H4 (cell line): Measurements from ENCODE around the gene DONSON. TPM values are rescaled to one million over a fixed set of nuclear protein-coding genes. Genes with fewer than 3 reads are reported as not detected.
A peak's percentile ranks its signal among the peaks of the same experiment; 100 is the strongest.

ENCODE experiments used
- DNase-seq: peaks from one replicate; pipeline ENCODE4 v3.0.0-alpha.2; 2015; ENCODE audit warnings: low spot score
- total RNA-seq: library from RNA; depleted of rRNA; stranded (reverse); fragments of >200 nt; shearing (Covaris generic); gene quantifications from 2 replicates; pipeline ENCODE4 v1.2.3, GENCODE V29; 2014

DONSON gene
- total RNA-seq, 1 experiment from 2014 or later: 76.5 TPM

DNA sequence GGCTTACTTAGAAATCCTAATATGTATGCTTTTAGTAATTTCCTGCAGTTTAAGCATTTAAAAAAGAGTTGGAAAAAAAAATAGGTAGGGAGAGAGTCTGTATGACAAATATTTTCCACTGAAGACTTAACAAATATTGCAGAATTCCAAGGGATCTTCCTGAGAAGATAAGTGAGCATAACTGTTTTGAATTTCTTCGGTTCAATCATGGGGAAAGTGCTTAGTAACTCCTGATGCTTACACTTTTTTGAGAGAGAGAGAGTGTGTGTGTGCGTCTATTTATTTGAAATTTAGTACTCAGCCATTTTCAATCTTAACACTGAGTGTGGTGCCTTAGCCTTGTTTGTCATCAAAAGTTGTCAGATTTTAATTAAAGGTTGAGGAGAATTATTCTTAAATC is 27.1 kb downstream of the DONSON start:
- DNase-seq: no peak

DNA sequence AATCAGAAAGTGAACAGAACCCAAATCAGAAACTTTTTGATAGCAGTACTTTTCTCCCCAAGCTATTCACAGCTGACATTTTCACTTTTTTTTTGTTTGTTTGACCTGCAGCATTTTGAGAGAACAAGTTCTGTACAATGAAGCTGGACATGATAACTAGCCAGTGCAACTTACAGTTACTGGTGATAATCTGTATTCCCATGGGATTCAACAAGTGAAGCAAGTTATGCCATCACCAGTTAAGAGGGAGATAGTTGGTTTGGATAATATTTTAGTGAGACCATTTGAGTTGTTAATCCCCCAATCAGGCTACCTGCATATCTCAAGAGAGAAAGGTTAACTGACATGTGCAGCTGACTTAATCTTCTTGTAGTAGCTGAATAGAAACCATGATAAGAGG is 27.5 kb downstream of the DONSON start:
- no peak for DNase-seq

DNA sequence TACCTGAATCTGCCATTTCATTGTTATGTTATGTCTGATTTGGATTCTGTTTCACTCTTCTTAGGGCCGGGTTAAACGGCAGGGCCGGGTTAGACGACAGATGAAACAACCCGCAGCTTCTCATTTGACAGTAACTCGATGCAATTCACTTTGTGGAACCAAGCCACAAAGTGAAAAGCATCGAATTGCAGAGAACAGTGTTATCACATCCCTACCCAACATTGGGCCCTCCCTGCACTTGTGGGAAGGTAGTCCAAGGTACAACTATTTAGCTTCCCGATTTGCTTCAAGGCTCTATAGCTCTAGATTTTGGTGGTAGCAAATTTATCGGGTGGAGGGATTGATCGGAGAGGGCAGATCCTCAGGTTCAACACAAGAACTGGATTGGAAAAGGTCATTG is 28.7 kb downstream of the DONSON start:
- no peak for DNase-seq

DNA sequence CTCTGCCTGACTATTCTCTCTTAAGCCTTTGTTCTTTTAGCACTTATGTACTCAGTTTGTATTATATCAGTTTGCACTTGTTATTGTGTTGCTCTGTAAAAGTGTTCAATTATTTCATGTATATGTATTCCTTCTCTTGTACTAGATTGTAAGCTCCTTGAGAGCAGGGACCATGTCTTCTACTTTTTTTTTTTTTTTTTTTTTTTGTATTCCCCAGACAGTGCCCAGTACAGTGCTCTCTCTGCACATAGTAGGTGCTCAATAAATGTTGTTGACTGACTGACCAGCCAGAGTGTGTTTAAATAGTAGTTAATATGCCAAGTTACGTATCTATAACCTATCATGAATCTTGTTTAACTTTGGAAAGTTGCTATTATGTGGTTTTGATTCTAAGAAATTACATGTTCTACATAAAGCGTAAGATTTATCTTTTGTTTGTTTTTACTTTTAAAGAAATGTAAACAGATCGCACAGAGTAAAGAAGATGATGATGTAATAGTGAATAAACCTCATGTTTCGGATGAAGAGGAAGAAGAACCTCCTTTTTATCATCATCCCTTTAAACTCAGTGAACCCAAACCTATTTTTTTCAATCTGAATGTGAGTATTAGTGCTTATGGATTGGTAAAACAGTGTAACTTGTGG is 29.6 kb downstream of the DONSON start:
- no peak for DNase-seq

DNA sequence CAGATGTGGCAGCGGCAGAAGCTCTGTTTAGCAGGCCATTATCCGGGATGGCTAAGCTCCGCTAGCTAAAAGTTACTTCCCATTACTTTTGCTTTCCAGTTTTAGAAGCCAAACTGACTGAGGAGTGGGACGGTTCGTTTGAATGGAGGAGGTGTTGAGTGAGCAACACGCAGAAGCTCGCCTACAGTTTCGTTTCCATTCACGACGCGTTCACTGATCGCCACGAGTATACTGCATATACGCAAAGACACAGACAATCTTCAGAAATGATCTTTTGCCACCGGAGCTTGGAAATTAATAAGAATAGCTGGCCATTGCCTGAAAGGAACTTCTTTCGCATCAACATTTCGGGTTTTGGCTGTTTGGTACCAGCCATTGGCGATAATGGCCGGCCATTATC is 31.0 kb downstream of the DONSON start:
- no peak for DNase-seq

DNA sequence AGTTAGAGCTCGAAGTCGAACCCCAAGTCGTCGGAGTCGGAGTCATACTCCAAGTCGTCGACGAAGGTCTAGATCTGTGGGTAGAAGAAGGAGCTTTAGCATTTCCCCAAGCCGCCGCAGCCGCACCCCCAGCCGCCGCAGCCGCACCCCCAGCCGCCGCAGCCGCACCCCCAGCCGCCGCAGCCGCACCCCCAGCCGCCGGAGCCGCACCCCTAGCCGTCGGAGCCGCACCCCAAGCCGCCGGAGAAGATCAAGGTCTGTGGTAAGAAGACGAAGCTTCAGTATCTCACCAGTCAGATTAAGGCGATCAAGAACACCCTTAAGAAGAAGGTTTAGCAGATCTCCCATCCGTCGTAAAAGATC is 33.5 kb downstream of the DONSON start:
- DNase-seq: no peak

DNA sequence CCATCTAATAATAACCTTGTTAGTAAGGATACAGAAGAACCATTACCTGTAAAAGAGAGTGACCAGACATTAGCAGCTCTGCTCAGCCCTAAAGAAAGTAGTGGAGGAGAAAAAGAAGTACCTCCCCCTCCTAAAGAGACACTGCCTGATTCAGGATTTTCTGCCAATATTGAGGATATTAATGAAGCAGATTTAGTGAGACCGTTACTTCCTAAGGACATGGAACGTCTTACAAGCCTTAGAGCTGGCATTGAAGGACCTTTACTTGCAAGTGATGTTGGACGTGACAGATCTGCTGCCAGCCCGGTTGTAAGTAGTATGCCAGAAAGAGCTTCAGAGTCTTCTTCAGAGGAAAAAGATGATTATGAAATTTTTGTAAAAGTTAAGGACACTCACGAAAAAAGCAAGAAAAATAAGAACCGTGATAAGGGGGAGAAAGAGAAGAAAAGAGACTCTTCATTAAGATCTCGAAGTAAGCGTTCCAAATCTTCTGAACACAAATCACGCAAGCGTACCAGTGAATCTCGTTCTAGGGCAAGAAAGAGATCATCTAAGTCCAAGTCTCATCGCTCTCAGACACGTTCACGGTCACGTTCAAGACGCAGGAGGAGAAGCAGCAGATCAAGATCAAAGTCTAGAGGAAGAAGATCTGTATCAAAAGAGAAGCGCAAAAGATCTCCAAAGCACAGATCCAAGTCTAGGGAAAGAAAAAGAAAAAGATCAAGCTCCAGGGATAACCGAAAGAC is 34.1 kb downstream of the DONSON start:
- DNase-seq: no peak

DNA sequence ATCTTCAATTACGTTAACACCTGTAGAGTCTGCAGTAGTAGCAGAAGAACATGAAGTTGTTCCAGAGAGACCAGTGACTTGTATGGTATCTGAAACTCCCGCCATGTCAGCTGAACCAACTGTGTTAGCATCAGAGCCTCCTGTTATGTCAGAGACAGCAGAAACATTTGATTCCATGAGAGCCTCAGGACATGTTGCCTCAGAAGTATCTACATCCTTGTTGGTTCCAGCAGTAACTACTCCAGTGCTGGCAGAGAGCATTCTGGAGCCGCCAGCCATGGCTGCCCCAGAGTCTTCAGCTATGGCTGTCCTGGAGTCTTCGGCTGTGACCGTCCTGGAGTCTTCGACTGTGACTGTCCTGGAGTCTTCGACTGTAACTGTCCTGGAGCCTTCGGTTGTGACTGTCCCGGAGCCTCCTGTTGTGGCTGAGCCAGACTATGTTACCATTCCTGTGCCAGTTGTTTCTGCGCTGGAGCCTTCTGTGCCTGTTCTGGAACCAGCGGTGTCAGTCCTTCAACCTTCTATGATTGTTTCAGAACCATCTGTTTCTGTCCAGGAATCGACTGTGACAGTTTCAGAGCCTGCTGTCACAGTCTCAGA is 35.4 kb downstream of the DONSON start:
- no peak for DNase-seq

DNA sequence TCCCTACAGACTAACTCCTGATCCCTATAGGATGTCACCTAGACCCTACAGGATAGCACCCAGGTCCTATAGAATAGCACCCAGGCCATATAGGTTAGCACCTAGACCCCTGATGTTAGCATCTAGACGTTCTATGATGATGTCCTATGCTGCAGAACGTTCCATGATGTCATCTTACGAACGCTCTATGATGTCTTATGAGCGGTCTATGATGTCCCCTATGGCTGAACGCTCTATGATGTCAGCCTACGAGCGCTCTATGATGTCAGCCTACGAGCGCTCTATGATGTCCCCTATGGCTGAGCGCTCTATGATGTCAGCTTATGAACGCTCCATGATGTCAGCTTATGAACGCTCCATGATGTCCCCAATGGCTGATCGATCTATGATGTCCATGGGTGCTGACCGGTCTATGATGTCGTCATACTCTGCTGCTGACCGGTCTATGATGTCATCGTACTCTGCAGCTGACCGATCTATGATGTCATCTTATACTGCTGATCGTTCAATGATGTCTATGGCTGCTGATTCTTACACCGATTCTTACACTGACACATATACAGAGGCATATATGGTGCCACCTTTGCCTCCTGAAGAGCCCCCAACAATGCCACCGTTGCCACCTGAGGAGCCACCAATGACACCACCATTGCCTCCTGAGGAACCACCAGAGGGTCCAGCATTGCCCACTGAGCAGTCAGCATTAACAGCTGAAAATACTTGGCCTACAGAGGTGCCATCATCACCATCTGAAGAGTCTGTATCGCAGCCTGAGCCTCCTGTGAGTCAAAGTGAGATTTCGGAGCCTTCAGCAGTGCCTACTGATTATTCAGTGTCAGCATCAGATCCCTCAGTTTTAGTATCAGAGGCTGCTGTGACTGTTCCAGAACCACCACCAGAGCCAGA is 36.1 kb downstream of the DONSON start:
- DNase-seq: no peak

DNA sequence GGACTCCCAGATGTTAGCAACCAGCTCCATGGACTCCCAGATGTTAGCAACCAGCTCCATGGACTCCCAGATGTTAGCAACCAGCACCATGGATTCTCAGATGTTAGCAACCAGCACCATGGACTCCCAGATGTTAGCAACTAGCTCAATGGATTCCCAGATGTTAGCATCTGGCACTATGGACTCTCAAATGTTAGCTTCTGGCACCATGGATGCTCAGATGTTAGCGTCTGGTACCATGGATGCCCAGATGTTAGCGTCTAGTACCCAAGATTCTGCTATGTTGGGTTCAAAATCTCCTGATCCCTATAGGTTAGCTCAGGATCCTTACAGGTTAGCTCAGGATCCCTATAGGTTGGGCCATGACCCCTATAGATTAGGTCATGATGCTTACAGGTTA is 36.8 kb downstream of the DONSON start:
- DNase-seq: no peak

DNA sequence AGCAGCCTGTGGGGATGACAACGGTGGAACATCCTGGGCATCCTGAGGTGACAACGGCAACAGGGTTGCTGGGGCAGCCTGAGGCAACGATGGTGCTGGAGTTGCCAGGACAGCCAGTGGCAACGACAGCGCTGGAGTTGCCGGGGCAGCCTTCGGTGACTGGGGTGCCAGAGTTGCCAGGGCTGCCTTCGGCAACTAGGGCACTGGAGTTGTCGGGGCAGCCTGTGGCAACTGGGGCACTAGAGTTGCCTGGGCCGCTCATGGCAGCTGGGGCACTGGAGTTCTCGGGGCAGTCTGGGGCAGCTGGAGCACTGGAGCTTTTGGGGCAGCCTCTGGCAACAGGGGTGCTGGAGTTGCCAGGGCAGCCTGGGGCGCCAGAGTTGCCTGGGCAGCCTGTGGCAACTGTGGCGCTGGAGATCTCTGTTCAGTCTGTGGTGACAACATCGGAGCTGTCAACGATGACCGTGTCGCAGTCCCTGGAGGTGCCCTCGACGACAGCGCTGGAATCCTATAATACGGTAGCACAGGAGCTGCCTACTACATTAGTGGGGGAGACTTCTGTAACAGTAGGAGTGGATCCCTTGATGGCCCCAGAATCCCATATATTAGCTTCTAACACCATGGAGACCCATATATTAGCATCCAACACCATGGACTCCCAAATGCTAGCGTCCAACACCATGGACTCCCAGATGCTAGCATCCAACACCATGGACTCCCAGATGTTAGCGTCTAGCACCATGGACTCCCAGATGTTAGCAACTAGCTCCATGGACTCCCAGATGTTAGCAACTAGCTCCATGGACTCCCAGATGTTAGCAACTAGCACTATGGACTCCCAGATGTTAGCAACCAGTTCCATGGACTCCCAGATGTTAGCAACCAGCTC is 37.5 kb downstream of the DONSON start:
- no peak for DNase-seq

DNA sequence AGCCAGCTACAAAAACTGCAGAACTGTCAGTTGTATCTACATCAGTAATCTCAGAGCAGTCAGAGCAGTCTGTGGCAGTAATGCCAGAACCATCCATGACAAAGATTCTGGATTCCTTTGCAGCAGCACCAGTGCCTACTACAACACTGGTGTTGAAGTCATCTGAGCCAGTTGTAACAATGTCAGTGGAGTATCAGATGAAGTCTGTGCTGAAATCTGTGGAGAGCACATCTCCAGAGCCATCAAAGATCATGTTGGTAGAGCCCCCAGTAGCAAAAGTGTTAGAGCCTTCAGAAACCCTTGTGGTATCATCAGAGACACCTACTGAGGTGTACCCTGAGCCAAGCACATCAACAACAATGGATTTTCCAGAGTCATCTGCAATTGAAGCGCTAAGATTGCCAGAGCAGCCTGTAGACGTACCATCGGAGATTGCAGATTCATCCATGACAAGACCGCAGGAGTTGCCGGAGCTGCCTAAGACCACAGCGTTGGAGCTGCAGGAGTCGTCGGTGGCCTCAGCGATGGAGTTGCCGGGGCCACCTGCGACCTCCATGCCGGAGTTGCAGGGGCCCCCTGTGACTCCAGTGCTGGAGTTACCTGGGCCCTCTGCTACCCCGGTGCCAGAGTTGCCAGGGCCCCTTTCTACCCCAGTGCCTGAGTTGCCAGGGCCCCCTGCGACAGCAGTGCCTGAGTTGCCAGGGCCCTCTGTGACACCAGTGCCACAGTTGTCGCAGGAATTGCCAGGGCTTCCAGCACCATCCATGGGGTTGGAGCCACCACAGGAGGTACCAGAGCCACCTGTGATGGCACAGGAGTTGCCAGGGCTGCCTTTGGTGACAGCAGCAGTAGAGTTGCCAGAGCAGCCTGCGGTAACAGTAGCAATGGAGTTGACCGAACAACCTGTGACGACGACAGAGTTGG is 38.4 kb downstream of the DONSON start:
- no peak for DNase-seq

DNA sequence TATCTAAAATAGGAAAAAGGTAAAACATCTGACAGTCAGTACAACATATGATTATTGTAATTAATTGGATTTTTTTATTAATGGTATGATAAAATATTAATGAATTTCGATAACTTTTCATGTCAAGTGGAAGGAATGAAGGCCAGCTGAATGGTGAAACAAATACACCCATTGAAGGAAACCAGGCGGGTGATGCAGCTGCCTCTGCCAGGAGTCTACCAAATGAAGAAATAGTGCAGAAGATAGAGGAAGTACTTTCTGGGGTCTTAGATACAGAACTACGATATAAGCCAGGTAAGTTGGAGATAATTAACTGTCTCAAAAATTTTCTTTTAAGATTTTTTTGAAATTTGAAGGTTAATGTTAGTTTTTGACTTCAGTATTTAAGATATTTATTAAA is 42.4 kb downstream of the DONSON start:
- DNase-seq: no peak

DNA sequence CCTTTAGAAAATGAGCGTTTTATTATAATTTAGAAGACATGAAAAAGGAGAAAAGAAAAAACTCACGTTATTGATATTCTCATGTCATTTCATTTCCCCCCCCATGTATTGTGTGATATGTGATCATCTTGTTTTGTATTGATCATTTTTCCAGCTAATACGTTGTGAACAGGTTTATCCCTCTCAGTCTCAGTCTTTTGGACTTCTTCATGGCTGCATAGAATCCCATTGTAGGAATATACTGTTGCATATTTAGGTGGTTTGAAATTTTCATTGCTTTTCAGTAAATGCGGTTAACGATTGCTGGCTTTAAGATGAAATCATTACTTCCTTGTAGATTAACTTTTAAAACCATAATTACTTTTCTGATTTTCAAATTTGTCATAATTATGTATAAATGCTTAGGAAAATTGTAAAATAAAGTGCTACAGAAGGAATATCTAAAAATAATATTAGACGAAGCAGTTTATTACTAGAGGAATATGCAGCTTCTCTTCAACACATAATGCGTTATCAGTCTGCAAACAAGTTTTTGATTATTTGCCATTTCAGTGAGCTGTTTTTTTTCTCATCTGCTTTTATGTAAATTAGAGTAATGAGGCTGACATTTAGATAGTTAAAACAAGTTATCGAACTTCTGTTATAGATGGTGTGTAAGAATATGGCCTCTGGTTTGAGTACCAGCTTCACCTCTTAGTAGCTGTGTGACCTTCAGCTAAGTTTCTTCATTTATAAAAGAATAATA is 43.9 kb downstream of the DONSON start:
- no peak for DNase-seq

DNA sequence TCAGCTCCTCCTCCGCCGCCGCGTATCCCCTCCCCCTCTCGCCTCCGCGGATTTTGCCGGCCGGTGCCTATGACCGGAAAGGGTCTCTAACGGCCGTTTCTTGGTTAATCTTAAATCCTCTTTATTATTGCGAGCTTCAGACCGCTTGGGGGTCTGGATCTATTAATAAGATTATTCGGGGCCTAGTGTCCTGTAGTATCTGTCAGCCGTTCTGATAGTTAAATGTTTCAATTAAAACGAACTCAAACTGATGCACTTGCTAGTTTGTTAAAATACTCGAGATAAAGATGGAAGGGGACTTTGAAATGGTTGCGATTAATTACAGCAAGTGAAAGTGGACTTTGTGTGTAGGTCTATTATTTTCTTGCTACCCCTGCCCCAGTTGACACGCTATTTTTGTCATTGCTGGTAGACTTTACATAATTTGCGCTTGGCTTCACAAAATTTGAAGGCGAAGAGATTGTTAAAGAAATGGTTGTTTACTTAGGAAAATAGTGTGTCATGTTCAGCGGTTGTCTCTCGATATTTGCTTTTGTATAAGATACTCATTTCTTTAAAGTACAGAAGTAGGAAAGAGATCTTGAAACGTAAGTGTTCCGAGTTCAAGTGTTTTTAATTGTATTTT is 44.9 kb downstream of the DONSON start:
- peak; percentile 64 for DNase-seq

DNA sequence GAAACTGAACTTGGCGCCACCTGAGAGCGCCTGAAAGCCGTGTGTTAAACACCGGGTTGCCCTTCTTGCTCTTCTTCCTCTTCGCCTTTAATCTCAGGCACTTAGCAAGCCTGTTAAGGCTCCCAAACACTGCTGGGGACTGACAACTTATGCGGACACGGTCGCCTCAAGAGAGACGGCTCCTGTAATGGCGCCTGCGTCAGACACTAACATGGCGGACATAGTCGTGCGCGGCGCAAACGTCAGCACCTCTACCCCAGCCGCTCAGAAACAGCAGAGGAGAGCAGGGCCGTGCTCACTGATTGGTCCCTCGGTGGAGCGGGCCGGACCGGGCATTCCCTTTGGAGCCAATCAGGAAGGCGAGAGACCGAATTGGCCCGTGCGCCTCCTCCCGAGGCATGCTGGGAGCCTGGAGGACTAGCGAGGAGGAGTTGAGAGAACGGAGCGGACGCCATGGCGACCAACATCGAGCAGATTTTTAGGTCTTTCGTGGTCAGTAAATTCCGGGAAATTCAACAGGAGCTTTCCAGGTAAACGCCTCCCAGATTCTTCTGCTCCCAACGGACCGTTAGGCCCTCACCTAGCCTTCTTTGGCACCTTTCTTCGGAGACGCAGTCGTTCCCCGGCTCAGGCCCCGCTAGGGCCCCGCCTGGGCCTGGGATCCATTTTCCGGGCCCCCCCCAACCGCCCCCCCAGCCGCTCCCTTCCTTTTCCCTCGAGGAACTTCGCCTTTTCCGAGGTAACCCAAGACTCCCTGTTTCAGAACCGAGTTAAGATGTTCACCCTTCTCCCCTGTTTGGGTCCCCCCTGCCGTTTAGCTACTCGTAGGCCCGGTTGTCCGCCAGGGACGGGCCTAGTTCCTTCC is 45.6 kb downstream of the DONSON start, which contains the start of gene SON:
TSS of gene SON (plus strand) at position 399 of the 865 bp plus-strand sequence. CDS start at position 454, 55 bp downstream.
- peak; percentile 99 for DNase-seq

DNA sequence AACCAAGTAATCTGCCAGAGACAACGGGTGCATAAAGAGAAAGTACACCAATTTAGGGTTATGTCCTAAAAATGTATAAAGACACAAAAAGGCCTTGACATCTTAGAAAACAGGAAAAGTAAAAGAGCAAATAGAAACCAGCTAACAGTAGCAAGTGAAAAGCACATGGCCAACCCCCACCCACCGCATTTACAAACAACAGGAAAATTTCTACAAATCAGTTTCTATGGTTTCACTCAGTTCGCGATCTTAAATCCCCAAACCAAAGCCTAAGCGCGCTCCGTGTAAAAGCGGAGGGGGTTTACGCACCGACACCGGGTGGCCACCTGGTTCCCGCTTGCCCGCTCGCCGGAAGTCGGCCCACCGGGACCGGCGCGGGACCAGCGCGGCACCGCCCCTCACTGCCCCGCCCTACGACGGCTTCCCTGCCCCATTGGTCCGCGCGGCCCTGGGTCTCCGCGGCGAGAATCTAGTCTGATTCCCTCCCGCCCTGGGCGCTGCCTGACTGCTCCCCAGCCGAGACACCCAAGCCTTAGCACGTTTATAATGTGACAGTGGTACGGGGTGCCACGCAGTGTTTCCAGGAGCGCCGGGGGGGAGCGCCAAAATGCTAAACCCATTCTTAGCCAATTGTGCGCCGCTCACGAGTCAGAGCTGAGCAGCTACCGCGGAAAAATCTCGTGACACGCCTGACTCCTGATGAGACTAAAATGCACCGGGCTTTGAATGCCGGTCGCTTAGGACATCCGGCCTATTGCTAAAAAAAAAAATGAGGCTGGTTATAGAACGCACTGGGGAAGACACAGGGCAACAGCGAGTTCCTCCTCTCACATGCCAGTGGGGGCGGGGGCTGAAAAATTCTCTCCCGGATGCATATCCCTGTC is 46.5 kb downstream of the DONSON start, which contains the start of gene GART:
TSS of gene GART (minus strand) at position 362 of the 884 bp plus-strand sequence. CDS start 2,802 bp downstream, outside the sequence.
- DNase-seq: peak; percentile 86
